Suprapubic skin (tissue), 3 donors: ENCODE measurements around the gene MAN1C1.

Source experiments
- CTCF ChIP-seq, 2 donors: fragments of 200-600 bp in 1 of 2; fragments of 450-650 bp in 1 of 2; sonication (generic) in 1 of 2; IDR thresholded peaks; one replicate each; pipeline ENCODE4 v1.5.1; 2016 to 2019; ENCODE audit warnings: antibody characterized with exemption in 2 of 2, mild to moderate bottlenecking in 1 of 2, moderate library complexity in 1 of 2
- EP300 ChIP-seq: sonication (generic); formaldehyde crosslinking; IDR thresholded peaks from one replicate; pipeline ENCODE4 v1.6.1; 2017; ENCODE audit warnings: antibody characterized with exemption

DNA sequence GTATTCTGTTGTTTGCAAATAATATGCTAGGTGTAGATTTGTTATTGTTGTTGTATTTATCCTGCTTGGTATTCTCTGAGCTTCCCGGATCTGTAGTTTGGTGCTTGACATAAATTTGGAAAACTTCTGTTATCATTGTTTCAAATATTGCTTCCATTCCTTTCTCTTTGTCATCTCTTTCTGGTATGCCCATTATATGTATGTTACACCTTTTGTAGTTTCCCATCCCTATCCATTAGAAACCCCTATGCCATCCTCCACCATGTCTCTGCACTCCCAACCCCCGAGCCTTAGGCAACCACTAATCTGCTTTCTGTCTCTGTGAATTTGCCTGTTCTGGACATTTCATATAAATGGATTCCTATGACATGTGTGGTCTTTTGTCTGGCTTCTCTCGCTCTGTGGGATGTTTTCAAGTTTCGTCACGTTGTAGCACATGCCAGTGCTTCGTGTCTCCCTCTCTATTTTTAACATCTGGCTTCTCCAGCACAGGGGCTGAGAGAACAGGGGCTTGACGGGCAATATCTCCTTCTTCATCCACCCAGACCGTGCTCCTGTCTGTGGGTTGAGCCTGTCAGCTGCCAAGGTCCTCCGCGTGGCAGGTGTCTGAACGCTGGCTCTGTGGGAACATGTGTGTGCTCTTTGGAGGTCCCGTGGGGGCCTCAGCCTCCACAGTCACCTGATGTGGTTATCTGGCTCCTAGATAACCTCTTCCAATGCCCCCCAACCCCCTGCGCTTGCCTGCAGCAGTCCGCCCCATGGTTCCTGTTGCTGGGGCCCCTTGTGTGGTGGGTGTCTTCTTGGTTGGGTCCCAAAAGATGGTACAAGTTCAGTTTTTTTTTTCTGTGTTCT is 32.8 kb upstream of the MAN1C1 start:
- TF ChIP-seq CTCF (IDR thresholded peaks at IDR 0.05) (no peak), EP300 (no peak)
